ENCODE results near the gene SFT2D2.

Gene SFT2D2

GRCh38 chr1:168252204-168252733 is 26.5 kb downstream of the SFT2D2 start:
- H3K27me3 ChIP-seq (ENCODE audit: insufficient read depth, poor library complexity, severe bottlenecking): no peaks in the 10 kb centered on the region
- H3K4me3 ChIP-seq (ENCODE audit: severe bottlenecking): no peak overlapping the region
- TF ChIP-seq, protein P1, sequence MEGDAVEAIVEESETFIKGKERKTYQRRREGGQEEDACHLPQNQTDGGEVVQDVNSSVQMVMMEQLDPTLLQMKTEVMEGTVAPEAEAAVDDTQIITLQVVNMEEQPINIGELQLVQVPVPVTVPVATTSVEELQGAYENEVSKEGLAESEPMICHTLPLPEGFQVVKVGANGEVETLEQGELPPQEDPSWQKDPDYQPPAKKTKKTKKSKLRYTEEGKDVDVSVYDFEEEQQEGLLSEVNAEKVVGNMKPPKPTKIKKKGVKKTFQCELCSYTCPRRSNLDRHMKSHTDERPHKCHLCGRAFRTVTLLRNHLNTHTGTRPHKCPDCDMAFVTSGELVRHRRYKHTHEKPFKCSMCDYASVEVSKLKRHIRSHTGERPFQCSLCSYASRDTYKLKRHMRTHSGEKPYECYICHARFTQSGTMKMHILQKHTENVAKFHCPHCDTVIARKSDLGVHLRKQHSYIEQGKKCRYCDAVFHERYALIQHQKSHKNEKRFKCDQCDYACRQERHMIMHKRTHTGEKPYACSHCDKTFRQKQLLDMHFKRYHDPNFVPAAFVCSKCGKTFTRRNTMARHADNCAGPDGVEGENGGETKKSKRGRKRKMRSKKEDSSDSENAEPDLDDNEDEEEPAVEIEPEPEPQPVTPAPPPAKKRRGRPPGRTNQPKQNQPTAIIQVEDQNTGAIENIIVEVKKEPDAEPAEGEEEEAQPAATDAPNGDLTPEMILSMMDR (IDR thresholded peaks at IDR 0.05; ENCODE audit: poor library complexity, severe bottlenecking): no peak
- no peaks in the 10 kb centered on the region for H3K4me1 ChIP-seq (ENCODE audit: insufficient read depth, poor library complexity, severe bottlenecking)
- no peak for ATAC-seq (ENCODE audit: low read depth)
- peaks cover 13% of the 10 kb centered on the region for H3K9me3 ChIP-seq (ENCODE audit: severe bottlenecking)
- H3K27ac ChIP-seq (ENCODE audit: poor library complexity, severe bottlenecking): no peak overlapping the region
- peaks cover 8% of the 10 kb centered on the region for H3K36me3 ChIP-seq (ENCODE audit: low read depth)
- no peak for DNase-seq (ENCODE audit: low spot score)

GRCh38 chr1:168256164-168256563 is 30.4 kb downstream of the SFT2D2 start:
- peaks cover 14% of the 10 kb centered on the region for H3K4me1 ChIP-seq (ENCODE audit: insufficient read depth, poor library complexity, severe bottlenecking)
- peaks cover 3% of the 10 kb centered on the region; the same call in 1 of the 2 replicates for H3K36me3 ChIP-seq (ENCODE audit: low read depth)
- peaks cover 13% of the 10 kb centered on the region for H3K9me3 ChIP-seq (ENCODE audit: severe bottlenecking)
- ATAC-seq (ENCODE audit: low read depth): no peak
- no peak for DNase-seq (ENCODE audit: low spot score)
- H3K4me3 ChIP-seq (ENCODE audit: severe bottlenecking): no peak overlapping the region
- no peak overlapping the region for H3K27ac ChIP-seq (ENCODE audit: poor library complexity, severe bottlenecking)
- no peaks in the 10 kb centered on the region for H3K27me3 ChIP-seq (ENCODE audit: insufficient read depth, poor library complexity, severe bottlenecking)
- TF ChIP-seq, protein P1 (IDR thresholded peaks at IDR 0.05; ENCODE audit: poor library complexity, severe bottlenecking): no peak

- no peaks in the 10 kb centered on the region for H3K27me3 ChIP-seq (ENCODE audit: insufficient read depth, poor library complexity, severe bottlenecking)
- no peak for ATAC-seq (ENCODE audit: low read depth)
- peaks cover 13% of the 10 kb centered on the region for H3K9me3 ChIP-seq (ENCODE audit: severe bottlenecking)
- no peak overlapping the region for H3K4me3 ChIP-seq (ENCODE audit: severe bottlenecking)
- no peak for DNase-seq (ENCODE audit: low spot score)
- peaks cover 27% of the 10 kb centered on the region for H3K4me1 ChIP-seq (ENCODE audit: insufficient read depth, poor library complexity, severe bottlenecking)
- TF ChIP-seq, protein P1 (IDR thresholded peaks at IDR 0.05; ENCODE audit: poor library complexity, severe bottlenecking): no peak
- no peak overlapping the region for H3K27ac ChIP-seq (ENCODE audit: poor library complexity, severe bottlenecking)
- peaks cover 3% of the 10 kb centered on the region; the same call in 1 of the 2 replicates for H3K36me3 ChIP-seq (ENCODE audit: low read depth)
These were observed 31.6 kb downstream of the SFT2D2 start for GRCh38 chr1:168257397-168257796.

DNA sequence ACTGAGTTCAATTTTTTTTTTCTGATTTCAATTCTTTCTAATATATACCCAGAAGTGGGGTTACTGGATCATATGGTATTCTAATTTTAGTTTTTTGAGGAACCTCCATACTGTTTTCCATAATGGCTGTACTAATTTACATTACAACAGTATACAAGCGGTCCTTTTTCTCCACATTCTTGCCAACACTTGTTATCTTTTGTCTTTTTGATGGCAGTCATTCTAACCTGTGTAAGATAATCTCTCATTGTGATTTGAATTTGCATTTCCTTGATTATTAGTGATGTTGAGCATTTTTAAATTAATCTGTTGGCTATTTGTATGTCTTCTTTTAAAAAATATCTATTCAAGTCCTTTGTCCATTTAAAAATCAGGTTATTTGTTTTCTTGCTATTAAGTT is 33.8 kb downstream of the SFT2D2 start:
- TF ChIP-seq, protein P1 (IDR thresholded peaks at IDR 0.05; ENCODE audit: poor library complexity, severe bottlenecking): no peak
- peaks cover 13% of the 10 kb centered on the region for H3K9me3 ChIP-seq (ENCODE audit: severe bottlenecking)
- ATAC-seq (ENCODE audit: low read depth): no peak
- no peaks in the 10 kb centered on the region for H3K27me3 ChIP-seq (ENCODE audit: insufficient read depth, poor library complexity, severe bottlenecking)
- no peaks in the 10 kb centered on the region; the same call in 1 of the 2 replicates for H3K36me3 ChIP-seq (ENCODE audit: low read depth)
- peak overlapping the region; percentile 89 for H3K27ac ChIP-seq (ENCODE audit: poor library complexity, severe bottlenecking)
- no peak for DNase-seq (ENCODE audit: low spot score)
- H3K4me1 ChIP-seq (ENCODE audit: insufficient read depth, poor library complexity, severe bottlenecking): peaks cover 31% of the 10 kb centered on the region
- no peak overlapping the region for H3K4me3 ChIP-seq (ENCODE audit: severe bottlenecking)

DNA sequence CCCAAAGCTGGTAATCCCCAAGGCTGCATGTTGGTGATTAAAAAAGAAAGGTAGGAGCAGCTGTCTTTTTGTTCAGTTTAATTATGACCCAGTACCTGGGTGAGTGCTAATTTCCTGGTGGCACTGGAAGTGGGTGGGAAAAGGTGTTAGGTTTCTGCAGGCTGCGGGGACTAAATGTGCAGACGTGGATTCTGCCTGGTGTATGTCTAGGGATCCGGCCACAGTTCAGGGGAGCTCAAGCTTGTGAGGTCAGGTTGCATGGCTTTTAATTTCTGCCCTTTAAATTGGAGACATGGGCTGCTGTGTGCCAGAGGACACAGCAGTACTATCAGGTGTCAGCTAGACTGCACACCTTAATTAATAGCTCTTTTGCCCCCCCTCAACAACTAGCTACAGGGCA is 34.6 kb downstream of the SFT2D2 start:
- TF ChIP-seq, protein P1 (IDR thresholded peaks at IDR 0.05; ENCODE audit: poor library complexity, severe bottlenecking): no peak
- H3K27ac ChIP-seq (ENCODE audit: poor library complexity, severe bottlenecking): peak overlapping the region; percentile 89
- no peak for DNase-seq (ENCODE audit: low spot score)

More for the DNA sequence above, 34.6 kb downstream of the SFT2D2 start:
- H3K36me3 ChIP-seq (ENCODE audit: low read depth): no peaks in the 10 kb centered on the region; the same call in 1 of the 2 replicates
- H3K9me3 ChIP-seq (ENCODE audit: severe bottlenecking): peaks cover 13% of the 10 kb centered on the region
- no peak for ATAC-seq (ENCODE audit: low read depth)
- H3K4me1 ChIP-seq (ENCODE audit: insufficient read depth, poor library complexity, severe bottlenecking): peaks cover 31% of the 10 kb centered on the region
- no peaks in the 10 kb centered on the region for H3K27me3 ChIP-seq (ENCODE audit: insufficient read depth, poor library complexity, severe bottlenecking)
- no peak overlapping the region for H3K4me3 ChIP-seq (ENCODE audit: severe bottlenecking)
